ENCODE measurements around the gene MESP2.

The MESP2 gene

GRCh38 chr15:89776274-89777072 is at the start of gene MESP2:
TSS of gene MESP2 (plus strand) at chr15:89776332. CDS start at chr15:89776358, 26 bp downstream.
- Histone ChIP-seq H3K27me3 (ENCODE audit: insufficient read depth, low read length, poor library complexity, severe bottlenecking) (no peaks in the 10 kb centered on the region), H3K9ac (ENCODE audit: low read depth, low read length, poor library complexity, severe bottlenecking) (no peak within 1 kb of the TSS), H3K9me3 (ENCODE audit: insufficient read depth, low read depth, low read length) (no peaks in the 10 kb centered on the region), H3K4me2 (ENCODE audit: low read depth, low read length, poor library complexity, severe bottlenecking) (no peak within 1 kb of the TSS), H4K20me1 (ENCODE audit: insufficient read depth, low read length, poor library complexity, severe bottlenecking) (no peaks in the 10 kb centered on the region), H3K79me2 (ENCODE audit: insufficient read depth, low read length) (no peaks in the 10 kb centered on the region), H2AFZ (ENCODE audit: low read length) (no peak within 1 kb of the TSS), H3F3A (ENCODE audit: low read depth) (no peaks in the 10 kb centered on the region), H3K9me2 (replicated peaks; ENCODE audit: low read depth, low read length) (no peaks in the 10 kb centered on the region), H3K4me1 (ENCODE audit: insufficient read depth, low read length, poor library complexity, severe bottlenecking) (peaks cover 4% of the 10 kb centered on the region), H3K36me3 (ENCODE audit: insufficient read depth, low read length) (no peaks in the 10 kb centered on the region), H3K4me3 (ENCODE audit: low read length, poor library complexity, severe bottlenecking) (no peak within 1 kb of the TSS)
- no peak for TF ChIP-seq EZH2phosphoT487 (IDR thresholded peaks at IDR 0.05; ENCODE audit: borderline replicate concordance)

- no peaks in the 10 kb centered on the region for H3K9me2 ChIP-seq (replicated peaks; ENCODE audit: low read depth, low read length)
- H3K4me2 ChIP-seq (ENCODE audit: low read depth, low read length, poor library complexity, severe bottlenecking) = no peak overlapping the region
- no peaks in the 10 kb centered on the region for H3K4me1 ChIP-seq (ENCODE audit: insufficient read depth, low read length, poor library complexity, severe bottlenecking)
- H3K9me3 ChIP-seq (ENCODE audit: insufficient read depth, low read depth, low read length) = no peaks in the 10 kb centered on the region
- H3K9ac ChIP-seq (ENCODE audit: low read depth, low read length, poor library complexity, severe bottlenecking) = no peak overlapping the region
- no peak overlapping the region for H3K4me3 ChIP-seq (ENCODE audit: low read length, poor library complexity, severe bottlenecking)
- no peaks in the 10 kb centered on the region for H3F3A ChIP-seq (ENCODE audit: low read depth)
- no peaks in the 10 kb centered on the region for H4K20me1 ChIP-seq (ENCODE audit: insufficient read depth, low read length, poor library complexity, severe bottlenecking)
- no peak overlapping the region for H2AFZ ChIP-seq (ENCODE audit: low read length)
- H3K36me3 ChIP-seq (ENCODE audit: insufficient read depth, low read length) = no peaks in the 10 kb centered on the region
- TF ChIP-seq CTCF (conservative IDR thresholded peaks at IDR 0.05; ENCODE audit: low read length) (no peak), EZH2phosphoT487 (IDR thresholded peaks at IDR 0.05; ENCODE audit: borderline replicate concordance) (no peak)
- no peaks in the 10 kb centered on the region for H3K79me2 ChIP-seq (ENCODE audit: insufficient read depth, low read length)
- H3K27me3 ChIP-seq (ENCODE audit: insufficient read depth, low read length, poor library complexity, severe bottlenecking) = no peaks in the 10 kb centered on the region
Observed at GRCh38 chr15:89728254-89728653, 47.9 kb upstream of the MESP2 start.

- Histone ChIP-seq H3K4me2 (ENCODE audit: low read depth, low read length, poor library complexity, severe bottlenecking) (no peak overlapping the region), H2AFZ (ENCODE audit: low read length) (no peak overlapping the region), H3K27me3 (ENCODE audit: insufficient read depth, low read length, poor library complexity, severe bottlenecking) (no peaks in the 10 kb centered on the region), H3K9me2 (replicated peaks; ENCODE audit: low read depth, low read length) (no peaks in the 10 kb centered on the region), H3K4me1 (ENCODE audit: insufficient read depth, low read length, poor library complexity, severe bottlenecking) (no peaks in the 10 kb centered on the region), H3K36me3 (ENCODE audit: insufficient read depth, low read length) (no peaks in the 10 kb centered on the region), H4K20me1 (ENCODE audit: insufficient read depth, low read length, poor library complexity, severe bottlenecking) (no peaks in the 10 kb centered on the region), H3K9me3 (ENCODE audit: insufficient read depth, low read depth, low read length) (no peaks in the 10 kb centered on the region), H3K4me3 (ENCODE audit: low read length, poor library complexity, severe bottlenecking) (no peak overlapping the region), H3K79me2 (ENCODE audit: insufficient read depth, low read length) (no peaks in the 10 kb centered on the region), H3F3A (ENCODE audit: low read depth) (no peaks in the 10 kb centered on the region), H3K9ac (ENCODE audit: low read depth, low read length, poor library complexity, severe bottlenecking) (no peak overlapping the region)
- TF ChIP-seq CTCF (conservative IDR thresholded peaks at IDR 0.05; ENCODE audit: low read length) = no peak
- TF ChIP-seq EZH2phosphoT487 (IDR thresholded peaks at IDR 0.05; ENCODE audit: borderline replicate concordance) = no peak
Observed at GRCh38 chr15:89731275-89731674, 44.9 kb upstream of the MESP2 start.
